Measurements from ENCODE around the gene FAM50B.

- no peak for TF ChIP-seq SP1 (IDR thresholded peaks at IDR 0.05)
- no peak for TF ChIP-seq RAD21 (IDR thresholded peaks at IDR 0.05)
These were observed 12.6 kb upstream of the FAM50B start for GRCh38 chr6:3836566-3836965.
